Body of pancreas (tissue), 4 donors: ENCODE data around the gene THSD4. TPM values are rescaled to one million over a fixed set of nuclear protein-coding genes. Genes with fewer than 3 reads are reported as not detected.

Source experiments
- ATAC-seq: fragments of 150-250 bp; one replicate; pipeline ENCODE4 v1.9.1; 2016
- DNase-seq, 4 donors: peaks; one replicate each; pipeline ENCODE4 v3.0.0-alpha.2; 2019
- H3K27ac ChIP-seq, 4 donors: fragments of 200-600 bp; sonication (generic); 1 replicate in 3 of 4; 2 replicates in 1 of 4; pipeline versions ENCODE4 v1.5.1 to v1.6.1; 2016 to 2019; ENCODE audit warnings: mild to moderate bottlenecking in 1 of 4, mixed read lengths in 1 of 4, moderate library complexity in 1 of 4
- H3K27me3 ChIP-seq, 2 donors: fragments of 200-600 bp; sonication (generic); one replicate each; pipeline ENCODE4 v1.6.0; 2016; ENCODE audit warnings: mild to moderate bottlenecking in 1 of 2
- H3K36me3 ChIP-seq, 2 donors: fragments of 200-600 bp; sonication (generic); replicated peaks in 1 of 2; 2 replicates each; pipeline ENCODE4 v1.5.1; 2016; ENCODE audit warnings: low read depth in 2 of 2; ENCODE audit not compliant: insufficient read depth in 1 of 2
- H3K4me1 ChIP-seq: fragments of 200-600 bp; sonication (generic); one replicate; pipeline ENCODE4 v1.6.0; 2016
- H3K4me3 ChIP-seq, 2 donors: fragments of 200-600 bp; sonication (generic); 1 replicate in 1 of 2; 2 replicates in 1 of 2; pipeline ENCODE4 v1.5.1; 2016 to 2019
- H3K9me3 ChIP-seq, 3 donors: fragments of 200-600 bp; sonication (generic); 1 replicate in 2 of 3; 2 replicates in 1 of 3; pipeline ENCODE4 v1.5.1; 2016
- POLR2A ChIP-seq, 3 donors: fragments of 450-650 bp; IDR thresholded peaks; one replicate each; pipeline ENCODE4 v1.6.1; 2016; ENCODE audit warnings: antibody characterized with exemption in 3 of 3, mild to moderate bottlenecking in 2 of 3
- WGBS, 2 donors: methylation state at CpG; one replicate each; pipeline ENCODE4 v1.1.5; 2017; 5-methylcytosine and 5-hydroxymethylcytosine counted together
- intact Hi-C: fragments of 100-400 bp; cut with DNase I; formaldehyde crosslinking; loops from one replicate; pipeline ENCODE4 v1.15.1; 2023
- total RNA-seq, 2 donors: library from RNA; depleted of rRNA; stranded (reverse); fragments of >200 nt; gene quantifications; one replicate each; pipeline ENCODE4 v1.1.0, GENCODE V29; 2016
- TF ChIP-seq, protein P1 (sequence below), 7 experiments: fragments of 450-650 bp in 4 of 7; fragments of 200-600 bp in 3 of 7; sonication (generic) in 3 of 7; IDR thresholded peaks; one replicate each; pipeline ENCODE4 v1.5.1; 2016 to 2019; ENCODE audit warnings: antibody characterized with exemption in 7 of 7

Gene THSD4
- total RNA-seq, 2 donors from 2014 or later, result 12.9 to 16.1 TPM

DNA sequence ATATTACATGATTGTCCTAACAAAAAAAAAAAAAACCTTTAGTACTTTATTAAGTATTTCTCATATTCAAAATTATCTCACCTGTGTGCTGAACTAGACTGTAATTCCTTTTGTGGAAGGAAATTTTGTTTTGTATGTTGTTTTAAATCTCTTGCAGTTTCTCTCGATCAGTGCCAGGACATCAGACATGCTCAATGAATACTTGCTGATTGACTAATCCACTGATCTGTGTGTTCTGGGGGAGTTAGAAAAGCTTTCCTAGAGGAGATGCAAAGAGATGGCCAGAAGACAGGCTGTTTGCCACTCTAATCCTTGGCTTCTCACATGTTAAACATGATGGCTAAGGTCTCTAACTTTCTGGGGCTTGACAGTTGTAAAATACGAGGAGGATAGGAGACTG is 461.8 kb downstream of the THSD4 start:
- 58 to 63% methylated on average over 2 of the region's 2 CpGs for WGBS, 2 donors
- Histone ChIP-seq H3K27me3 (peaks cover 0 to 4% of the 10 kb centered on the region in 2 donors), H3K36me3 (no peaks in the 10 kb centered on the region), H3K4me1 (peaks cover 6% of the 10 kb centered on the region), H3K27ac (no peak overlapping the region), H3K4me3 (no peak overlapping the region), H3K9me3 (no peaks in the 10 kb centered on the region)
- intact Hi-C loops, result no loop called here
- DNase-seq, result no peak
- TF ChIP-seq, protein P1, sequence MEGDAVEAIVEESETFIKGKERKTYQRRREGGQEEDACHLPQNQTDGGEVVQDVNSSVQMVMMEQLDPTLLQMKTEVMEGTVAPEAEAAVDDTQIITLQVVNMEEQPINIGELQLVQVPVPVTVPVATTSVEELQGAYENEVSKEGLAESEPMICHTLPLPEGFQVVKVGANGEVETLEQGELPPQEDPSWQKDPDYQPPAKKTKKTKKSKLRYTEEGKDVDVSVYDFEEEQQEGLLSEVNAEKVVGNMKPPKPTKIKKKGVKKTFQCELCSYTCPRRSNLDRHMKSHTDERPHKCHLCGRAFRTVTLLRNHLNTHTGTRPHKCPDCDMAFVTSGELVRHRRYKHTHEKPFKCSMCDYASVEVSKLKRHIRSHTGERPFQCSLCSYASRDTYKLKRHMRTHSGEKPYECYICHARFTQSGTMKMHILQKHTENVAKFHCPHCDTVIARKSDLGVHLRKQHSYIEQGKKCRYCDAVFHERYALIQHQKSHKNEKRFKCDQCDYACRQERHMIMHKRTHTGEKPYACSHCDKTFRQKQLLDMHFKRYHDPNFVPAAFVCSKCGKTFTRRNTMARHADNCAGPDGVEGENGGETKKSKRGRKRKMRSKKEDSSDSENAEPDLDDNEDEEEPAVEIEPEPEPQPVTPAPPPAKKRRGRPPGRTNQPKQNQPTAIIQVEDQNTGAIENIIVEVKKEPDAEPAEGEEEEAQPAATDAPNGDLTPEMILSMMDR (IDR thresholded peaks at IDR 0.05), result no peak
- TF ChIP-seq POLR2A (IDR thresholded peaks at IDR 0.05), result no peak
- no peak for ATAC-seq

DNA sequence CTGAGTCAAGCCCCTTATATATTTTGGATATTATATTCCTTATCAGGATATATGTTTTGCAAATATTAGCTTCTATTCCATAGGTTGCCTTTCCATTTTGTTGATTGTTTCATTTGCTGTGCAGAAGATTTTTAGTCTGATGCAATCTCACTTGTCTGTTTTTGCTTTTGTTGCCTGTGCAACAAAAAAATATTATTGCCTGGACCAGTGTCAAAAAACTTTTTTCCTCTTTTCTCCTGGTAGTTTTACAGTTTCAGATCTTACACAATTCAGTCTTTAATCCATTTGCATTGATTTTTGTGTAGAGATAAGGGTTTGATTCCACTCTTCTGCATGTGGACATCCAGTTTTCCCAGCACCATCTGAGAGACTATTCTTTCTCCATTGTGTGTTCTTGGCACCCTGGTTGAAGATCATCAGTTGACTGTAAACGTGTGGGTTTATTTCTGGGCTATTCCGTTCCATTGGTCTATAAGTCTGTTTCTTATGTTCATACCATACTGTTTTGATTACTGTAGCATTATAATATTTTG is 466.2 kb downstream of the THSD4 start:
- H3K27ac ChIP-seq, result no peak overlapping the region
- H3K9me3 ChIP-seq, result peaks cover 0 to 8% (median 0%) of the 10 kb centered on the region in 3 donors
- H3K4me3 ChIP-seq, result no peak overlapping the region
- intact Hi-C loops, result no loop called here
- ATAC-seq (no peak), DNase-seq (no peak)
- peaks cover 0 to 4% of the 10 kb centered on the region in 2 donors for H3K27me3 ChIP-seq
- H3K36me3 ChIP-seq, result no peaks in the 10 kb centered on the region
- WGBS, 2 donors, result 57 to 68% methylated on average over 2 of the region's 2 CpGs
- H3K4me1 ChIP-seq, result no peaks in the 10 kb centered on the region
- TF ChIP-seq POLR2A (IDR thresholded peaks at IDR 0.05), result no peak
- TF ChIP-seq, protein P1 (IDR thresholded peaks at IDR 0.05), result no peak

GRCh38 chr15:71585159-71585558 is 469.9 kb downstream of the THSD4 start:
- WGBS, 2 donors, result 57 to 73% methylated on average over 2 of the region's 2 CpGs
- ATAC-seq (no peak), DNase-seq (no peak)
- no peak for TF ChIP-seq POLR2A (IDR thresholded peaks at IDR 0.05)
- TF ChIP-seq, protein P1 (IDR thresholded peaks at IDR 0.05), result no peak
- no peak overlapping the region for H3K27ac ChIP-seq
- H3K9me3 ChIP-seq, result peaks cover 0 to 8% (median 0%) of the 10 kb centered on the region in 3 donors
- no peaks in the 10 kb centered on the region for H3K4me1 ChIP-seq
- H3K27me3 ChIP-seq, result no peaks in the 10 kb centered on the region
- H3K36me3 ChIP-seq, result no peaks in the 10 kb centered on the region
- no peak overlapping the region for H3K4me3 ChIP-seq
- intact Hi-C loops, result no loop called here

DNA sequence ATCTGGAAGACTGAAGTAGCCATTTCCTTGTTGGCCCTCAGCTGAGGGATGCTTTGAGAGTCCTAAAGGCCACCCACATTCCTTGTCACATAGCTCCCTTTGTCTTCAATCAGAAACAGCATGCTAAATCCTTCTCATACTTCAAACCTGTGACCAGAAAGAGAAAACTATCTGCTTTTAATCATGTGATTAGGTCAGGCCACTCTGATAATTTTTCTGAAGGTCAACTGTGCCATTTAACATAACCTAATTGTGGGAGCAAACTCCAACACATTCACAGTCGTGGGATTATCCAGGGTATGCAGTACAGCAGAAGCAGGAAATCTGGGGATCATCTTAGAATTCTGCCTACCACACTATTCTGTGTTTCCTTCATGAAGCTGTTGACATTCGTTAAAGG is 471.2 kb downstream of the THSD4 start:
- H3K4me3 ChIP-seq, result no peak overlapping the region
- peaks cover 0 to 8% (median 0%) of the 10 kb centered on the region in 3 donors for H3K9me3 ChIP-seq
- TF ChIP-seq, protein P1 (IDR thresholded peaks at IDR 0.05), result no peak
- no peak for TF ChIP-seq POLR2A (IDR thresholded peaks at IDR 0.05)
- intact Hi-C loops, result no loop called here
- no peaks in the 10 kb centered on the region for H3K4me1 ChIP-seq
- H3K36me3 ChIP-seq, result no peaks in the 10 kb centered on the region
- no peaks in the 10 kb centered on the region for H3K27me3 ChIP-seq
- no peak overlapping the region for H3K27ac ChIP-seq
- whole genome bisulfite sequencing, 2 donors, result 58 to 68% methylated on average over 2 of the region's 2 CpGs
- no peak for ATAC-seq
- DNase-seq, result no peak

DNA sequence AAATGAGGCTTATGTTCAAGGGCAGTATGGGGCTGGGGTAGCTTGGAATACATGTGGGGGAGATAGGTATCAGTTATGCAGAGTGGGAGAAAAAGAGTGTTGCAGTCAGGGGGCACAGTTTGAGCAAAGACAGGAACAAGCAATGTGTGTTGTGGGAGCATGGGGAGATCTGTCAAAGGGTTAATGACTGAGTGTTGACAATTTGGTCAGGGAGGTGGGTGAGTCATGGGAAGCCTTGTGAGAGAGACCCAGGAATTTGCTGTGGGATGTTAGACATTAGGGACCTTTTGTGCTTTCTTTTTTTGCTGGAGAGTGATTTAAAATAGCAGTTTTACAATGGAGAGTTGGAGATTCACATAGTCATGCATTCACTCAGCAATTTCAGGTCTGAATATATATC is 473.5 kb downstream of the THSD4 start:
- Histone ChIP-seq H3K9me3 (peaks cover 0 to 8% (median 0%) of the 10 kb centered on the region in 3 donors), H3K27me3 (no peaks in the 10 kb centered on the region), H3K4me3 (no peak overlapping the region), H3K4me1 (no peaks in the 10 kb centered on the region), H3K36me3 (no peaks in the 10 kb centered on the region), H3K27ac (no peak overlapping the region)
- ATAC-seq, result no peak
- TF ChIP-seq POLR2A (IDR thresholded peaks at IDR 0.05), result no peak
- TF ChIP-seq, protein P1 (IDR thresholded peaks at IDR 0.05), result no peak
- intact Hi-C loops, result no loop called here
- no peak for DNase-seq
